Panc1 (cell line): ENCODE results near the gene RIC8B. TPM values are rescaled to one million over a fixed set of nuclear protein-coding genes. Genes with fewer than 3 reads are reported as not detected.

ENCODE experiments used
- ATAC-seq: fragments of 200-7000 bp; cut with Tn5 transposase; 2 replicates; pipeline ENCODE4 v1.9.1; 2020; ENCODE audit warnings: mild to moderate bottlenecking, moderate library complexity
- BruUV-seq: library from RNA; stranded (reverse); fragments of 400-500 nt; replicated peaks from 2 replicates; lab custom pipeline; 2021; lab: Mats Ljungman, UMichigan
- CTCF ChIA-PET: fragments of 300-600 bp; sonication (Branson Sonifier 250); formaldehyde crosslinking; loops from one replicate; lab custom pipeline; 2022; ENCODE audit warnings: antibody characterized with exemption; lab: Charles Lee
- POLR2A ChIA-PET: fragments of 300-600 bp; sonication (Branson Sonifier 250); formaldehyde crosslinking; loops from one replicate; lab custom pipeline; 2022; ENCODE audit warnings: antibody characterized with exemption; lab: Charles Lee
- DNase-seq: peaks from one replicate; pipeline ENCODE4 v3.0.0-alpha.2; 2010; ENCODE audit warnings: low read depth, low spot score
- H3K27ac ChIP-seq: 2 replicates; pipeline ENCODE4 v1.5.1; 2011; ENCODE audit warnings: mild to moderate bottlenecking, low read length, inconsistent platforms
- H3K27me3 ChIP-seq: fragments of 200-500 bp; sonication (Bioruptor generic); 2 replicates; pipeline ENCODE4 v1.6.0; 2014; ENCODE audit warnings: low read length, inconsistent platforms; ENCODE audit not compliant: control insufficient read depth, insufficient read depth
- H3K36me3 ChIP-seq: fragments of 200-500 bp; sonication (Bioruptor generic); 2 replicates; pipeline ENCODE4 v1.5.1; 2014; ENCODE audit warnings: inconsistent platforms, mild to moderate bottlenecking, low read length, moderate library complexity; ENCODE audit not compliant: control insufficient read depth, insufficient read depth
- H3K4me1 ChIP-seq: 2 replicates; pipeline ENCODE4 v1.5.1; 2011; ENCODE audit warnings: inconsistent platforms, mild to moderate bottlenecking, low read length, moderate library complexity; ENCODE audit not compliant: control insufficient read depth, insufficient read depth
- H3K4me3 ChIP-seq, 2 experiments: 2 replicates each; pipeline ENCODE4 v1.5.1; 2011 to 2012; ENCODE audit warnings: low read depth in 2 of 2, low read length in 2 of 2, mild to moderate bottlenecking in 2 of 2, inconsistent platforms in 1 of 2, moderate library complexity in 1 of 2
- H3K9me3 ChIP-seq: fragments of 200-500 bp; sonication (Bioruptor generic); 2 replicates; pipeline ENCODE4 v1.5.1; 2014; ENCODE audit warnings: low read depth, mild to moderate bottlenecking, inconsistent platforms, low read length, moderate library complexity; ENCODE audit not compliant: control insufficient read depth, insufficient read depth
- POLR2AphosphoS5 ChIP-seq: IDR thresholded peaks from 2 replicates; pipeline ENCODE4 v1.6.1; 2012; ENCODE audit warnings: mild to moderate bottlenecking, low read depth, low read length, moderate library complexity
- SIN3A ChIP-seq: IDR thresholded peaks from 2 replicates; pipeline ENCODE4 v1.6.1; 2012; ENCODE audit warnings: low read depth, mild to moderate bottlenecking, low read length, moderate library complexity, borderline replicate concordance; ENCODE audit not compliant: insufficient read depth
- TCF7L2 ChIP-seq: IDR thresholded peaks from 2 replicates; pipeline ENCODE4 v1.6.1; 2011; ENCODE audit warnings: mild to moderate bottlenecking, low read depth, low read length, inconsistent platforms
- in situ Hi-C: cut with HindIII; loops from 2 replicates; pipeline ENCODE4 v1.10.0; 2016; ENCODE audit warnings: low sequenced_read_pairs, low pct_unique_long_range_greater_than_20kb
- intact Hi-C: fragments of 100-400 bp; cut with micrococcal nuclease; formaldehyde crosslinking; loops from one replicate; pipeline ENCODE4 v1.10.0; 2022; ENCODE audit not compliant: unreplicated experiment
- total RNA-seq: library from RNA; stranded (reverse); gene quantifications from one replicate; pipeline ENCODE4 v1.2.1, GENCODE V29; 2021; ENCODE audit not compliant: unreplicated experiment
- TF ChIP-seq, protein P1 (sequence below), 2 experiments: IDR thresholded peaks; 2 replicates each; pipeline ENCODE4 v1.6.1; 2011 to 2012; ENCODE audit warnings: low read depth in 2 of 2, control low read depth in 1 of 2, low read length in 1 of 2, mild to moderate bottlenecking in 1 of 2, moderate library complexity in 1 of 2; ENCODE audit not compliant: insufficient read depth in 1 of 2
- TF ChIP-seq, protein P2 (sequence below): fragments of 450-650 bp; IDR thresholded peaks from 2 replicates; pipeline ENCODE4 v1.5.1; 2017; ENCODE audit warnings: mild to moderate bottlenecking

Gene RIC8B
- total RNA-seq, 1 experiment from 2014 or later: 16.1 TPM

DNA sequence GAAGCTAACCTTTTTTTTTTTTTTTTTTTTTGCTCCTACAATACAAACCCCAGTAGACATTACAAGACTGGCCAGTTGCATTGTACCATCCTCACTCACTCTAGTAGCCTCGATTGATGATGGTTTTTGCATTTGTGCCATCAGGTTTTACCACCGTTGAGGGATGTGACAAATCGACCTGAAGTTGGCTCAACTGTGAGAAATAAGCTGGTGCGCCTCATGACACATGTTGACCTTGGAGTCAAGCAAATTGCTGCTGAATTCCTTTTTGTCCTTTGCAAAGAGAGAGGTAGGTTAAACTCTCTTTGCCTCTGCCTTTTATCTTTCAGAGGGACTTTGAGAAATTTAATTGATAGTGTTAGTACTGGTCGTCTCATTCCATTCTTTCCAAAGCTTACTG, 76.8 kb downstream of the RIC8B start:
- no TSS peak for BruUV-seq
- Histone ChIP-seq H3K36me3 (peaks cover 9% of the 10 kb centered on the region), H3K27ac (no peak overlapping the region), H3K4me3 (no peak overlapping the region), H3K27me3 (no peaks in the 10 kb centered on the region), H3K4me1 (no peaks in the 10 kb centered on the region), H3K9me3 (no peaks in the 10 kb centered on the region)
- ChIA-PET POLR2A (no interaction called here), CTCF (no interaction called here)
- in situ Hi-C loops (no loop called here), intact Hi-C loops (no loop called here)
- DNase-seq (no peak), ATAC-seq (no peak)
- TF ChIP-seq TCF7L2: no peak
- TF ChIP-seq, protein P1, sequence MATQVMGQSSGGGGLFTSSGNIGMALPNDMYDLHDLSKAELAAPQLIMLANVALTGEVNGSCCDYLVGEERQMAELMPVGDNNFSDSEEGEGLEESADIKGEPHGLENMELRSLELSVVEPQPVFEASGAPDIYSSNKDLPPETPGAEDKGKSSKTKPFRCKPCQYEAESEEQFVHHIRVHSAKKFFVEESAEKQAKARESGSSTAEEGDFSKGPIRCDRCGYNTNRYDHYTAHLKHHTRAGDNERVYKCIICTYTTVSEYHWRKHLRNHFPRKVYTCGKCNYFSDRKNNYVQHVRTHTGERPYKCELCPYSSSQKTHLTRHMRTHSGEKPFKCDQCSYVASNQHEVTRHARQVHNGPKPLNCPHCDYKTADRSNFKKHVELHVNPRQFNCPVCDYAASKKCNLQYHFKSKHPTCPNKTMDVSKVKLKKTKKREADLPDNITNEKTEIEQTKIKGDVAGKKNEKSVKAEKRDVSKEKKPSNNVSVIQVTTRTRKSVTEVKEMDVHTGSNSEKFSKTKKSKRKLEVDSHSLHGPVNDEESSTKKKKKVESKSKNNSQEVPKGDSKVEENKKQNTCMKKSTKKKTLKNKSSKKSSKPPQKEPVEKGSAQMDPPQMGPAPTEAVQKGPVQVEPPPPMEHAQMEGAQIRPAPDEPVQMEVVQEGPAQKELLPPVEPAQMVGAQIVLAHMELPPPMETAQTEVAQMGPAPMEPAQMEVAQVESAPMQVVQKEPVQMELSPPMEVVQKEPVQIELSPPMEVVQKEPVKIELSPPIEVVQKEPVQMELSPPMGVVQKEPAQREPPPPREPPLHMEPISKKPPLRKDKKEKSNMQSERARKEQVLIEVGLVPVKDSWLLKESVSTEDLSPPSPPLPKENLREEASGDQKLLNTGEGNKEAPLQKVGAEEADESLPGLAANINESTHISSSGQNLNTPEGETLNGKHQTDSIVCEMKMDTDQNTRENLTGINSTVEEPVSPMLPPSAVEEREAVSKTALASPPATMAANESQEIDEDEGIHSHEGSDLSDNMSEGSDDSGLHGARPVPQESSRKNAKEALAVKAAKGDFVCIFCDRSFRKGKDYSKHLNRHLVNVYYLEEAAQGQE (IDR thresholded peaks at IDR 0.05; ENCODE audit: insufficient read depth in 1 of 2, low read depth in 2 of 2, low read length in 1 of 2): no peak
- TF ChIP-seq POLR2AphosphoS5: no peak
- TF ChIP-seq, protein P2, sequence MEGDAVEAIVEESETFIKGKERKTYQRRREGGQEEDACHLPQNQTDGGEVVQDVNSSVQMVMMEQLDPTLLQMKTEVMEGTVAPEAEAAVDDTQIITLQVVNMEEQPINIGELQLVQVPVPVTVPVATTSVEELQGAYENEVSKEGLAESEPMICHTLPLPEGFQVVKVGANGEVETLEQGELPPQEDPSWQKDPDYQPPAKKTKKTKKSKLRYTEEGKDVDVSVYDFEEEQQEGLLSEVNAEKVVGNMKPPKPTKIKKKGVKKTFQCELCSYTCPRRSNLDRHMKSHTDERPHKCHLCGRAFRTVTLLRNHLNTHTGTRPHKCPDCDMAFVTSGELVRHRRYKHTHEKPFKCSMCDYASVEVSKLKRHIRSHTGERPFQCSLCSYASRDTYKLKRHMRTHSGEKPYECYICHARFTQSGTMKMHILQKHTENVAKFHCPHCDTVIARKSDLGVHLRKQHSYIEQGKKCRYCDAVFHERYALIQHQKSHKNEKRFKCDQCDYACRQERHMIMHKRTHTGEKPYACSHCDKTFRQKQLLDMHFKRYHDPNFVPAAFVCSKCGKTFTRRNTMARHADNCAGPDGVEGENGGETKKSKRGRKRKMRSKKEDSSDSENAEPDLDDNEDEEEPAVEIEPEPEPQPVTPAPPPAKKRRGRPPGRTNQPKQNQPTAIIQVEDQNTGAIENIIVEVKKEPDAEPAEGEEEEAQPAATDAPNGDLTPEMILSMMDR: no peak
- no peak for TF ChIP-seq SIN3A

DNA sequence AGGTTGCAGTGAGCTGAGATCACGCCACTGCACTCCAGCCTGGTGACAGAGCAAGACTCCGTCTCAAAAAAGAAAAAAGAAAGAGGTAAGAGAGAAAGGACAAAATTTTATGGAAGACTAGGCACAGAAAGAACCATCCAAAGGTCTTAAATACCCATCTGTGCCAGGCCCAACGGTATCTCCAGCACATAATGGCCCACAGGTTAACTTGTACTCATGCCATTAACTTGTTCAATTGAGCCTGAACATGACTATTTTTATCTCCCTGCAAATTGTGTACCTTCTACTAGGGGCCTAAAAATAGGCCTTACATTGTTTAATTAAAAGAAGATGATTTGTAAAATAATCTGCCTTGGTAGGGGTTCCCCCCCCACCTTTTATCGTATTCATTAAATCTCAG, 80.2 kb downstream of the RIC8B start:
- ATAC-seq (no peak), DNase-seq (no peak)
- CTCF ChIA-PET: no interaction called here
- no peak overlapping the region for H3K27ac ChIP-seq
- peaks cover 5% of the 10 kb centered on the region for H3K36me3 ChIP-seq
- no peaks in the 10 kb centered on the region for H3K4me1 ChIP-seq
- TF ChIP-seq, protein P1 (IDR thresholded peaks at IDR 0.05; ENCODE audit: insufficient read depth in 1 of 2, low read depth in 2 of 2, low read length in 1 of 2): no peak
- no peak for TF ChIP-seq TCF7L2
- TF ChIP-seq POLR2AphosphoS5: no peak
- TF ChIP-seq, protein P2: no peak
- no peak for TF ChIP-seq SIN3A
- in situ Hi-C loops: no loop called here
- no peaks in the 10 kb centered on the region for H3K9me3 ChIP-seq
- POLR2A ChIA-PET: no interaction called here
- BruUV-seq: no TSS peak
- intact Hi-C loops: no loop called here
- H3K4me3 ChIP-seq: no peak overlapping the region
- H3K27me3 ChIP-seq: no peaks in the 10 kb centered on the region
